GM19351 (cell line): ENCODE data around the gene KDM2B.

Experiments
- ATAC-seq: cut with Tn5 transposase; IDR thresholded peaks from one replicate; pipeline ENCODE4 v1.9.1; 2021; ENCODE audit warnings: mild to moderate bottlenecking, moderate library complexity; ENCODE audit not compliant: unreplicated experiment

KDM2B gene

GRCh38 chr12:121466794-121467637 lies 113.8 kb downstream of the KDM2B start:
- ATAC-seq, result peak; percentile 84

- no peak for ATAC-seq
These were observed 114.7 kb downstream of the KDM2B start for GRCh38 chr12:121465921-121466793.

- no peak for ATAC-seq
These were observed 116.5 kb downstream of the KDM2B start for GRCh38 chr12:121464331-121464730.

- ATAC-seq, result no peak
These were observed 119.8 kb downstream of the KDM2B start for GRCh38 chr12:121461048-121461447.

- no peak for ATAC-seq
These were observed 124.3 kb downstream of the KDM2B start for GRCh38 chr12:121456551-121456950.

GRCh38 chr12:121455766-121456420 lies 124.9 kb downstream of the KDM2B start:
- ATAC-seq, result no peak

- ATAC-seq, result no peak
These were observed 125.9 kb downstream of the KDM2B start for GRCh38 chr12:121454921-121455320.

GRCh38 chr12:121453629-121454028 lies 127.2 kb downstream of the KDM2B start:
- no peak for ATAC-seq

- ATAC-seq, result no peak
These were observed 127.8 kb downstream of the KDM2B start for GRCh38 chr12:121452985-121453360.

GRCh38 chr12:121452340-121452984 lies 128.4 kb downstream of the KDM2B start:
- ATAC-seq, result no peak

- no peak for ATAC-seq
These were observed 128.9 kb downstream of the KDM2B start for GRCh38 chr12:121451961-121452339.

- ATAC-seq, result no peak
These were observed 132.0 kb downstream of the KDM2B start for GRCh38 chr12:121448771-121449315.

GRCh38 chr12:121446750-121447149 lies 134.1 kb downstream of the KDM2B start:
- no peak for ATAC-seq

GRCh38 chr12:121444842-121445202 lies 136.0 kb downstream of the KDM2B start:
- no peak for ATAC-seq

- no peak for ATAC-seq
These were observed 136.6 kb downstream of the KDM2B start for GRCh38 chr12:121443911-121444841.

GRCh38 chr12:121443193-121443870 lies 137.5 kb downstream of the KDM2B start:
- no peak for ATAC-seq

- ATAC-seq, result no peak
These were observed 138.5 kb downstream of the KDM2B start for GRCh38 chr12:121442028-121442948.

GRCh38 chr12:121441555-121441954 lies 139.3 kb downstream of the KDM2B start:
- ATAC-seq, result no peak
